ENCODE measurements around the gene STIMATE.
A peak's percentile ranks its signal among the peaks of the same experiment; 100 is the strongest.

Gene STIMATE

GRCh38 chr3:52859686-52860423 is 37.5 kb downstream of the STIMATE start:
- DNase-seq (no peak), ATAC-seq (no peak)
- H3K9me3 Mint-ChIP-seq = peaks cover 0 to 10% of the 10 kb centered on the region in 2 donors
- no peaks in the 10 kb centered on the region for H3K27me3 Mint-ChIP-seq
- peak overlapping the region in 1 of 2 donors; percentile 60 for H3K27ac Mint-ChIP-seq
- no peak overlapping the region for H3K4me3 Mint-ChIP-seq
- H3K4me1 Mint-ChIP-seq = no peaks in the 10 kb centered on the region

- no peak overlapping the region for H3K4me3 Mint-ChIP-seq
- DNase-seq = no peak
- no peak for ATAC-seq
- H3K4me1 Mint-ChIP-seq = no peaks in the 10 kb centered on the region
- no peak overlapping the region for H3K27ac Mint-ChIP-seq
- no peaks in the 10 kb centered on the region for H3K27me3 Mint-ChIP-seq
- H3K9me3 Mint-ChIP-seq = peaks cover 0 to 6% of the 10 kb centered on the region in 2 donors
These were observed 39.5 kb downstream of the STIMATE start for GRCh38 chr3:52857864-52858263.

- H3K4me3 Mint-ChIP-seq = no peak overlapping the region
- ATAC-seq = no peak
- H3K9me3 Mint-ChIP-seq = no peaks in the 10 kb centered on the region
- no peaks in the 10 kb centered on the region for H3K27me3 Mint-ChIP-seq
- DNase-seq = no peak
- no peaks in the 10 kb centered on the region for H3K4me1 Mint-ChIP-seq
- no peak overlapping the region for H3K27ac Mint-ChIP-seq
These were observed 40.2 kb downstream of the STIMATE start for GRCh38 chr3:52857133-52857532.

GRCh38 chr3:52856666-52857065 is 40.7 kb downstream of the STIMATE start:
- no peaks in the 10 kb centered on the region for H3K27me3 Mint-ChIP-seq
- ATAC-seq = no peak
- H3K9me3 Mint-ChIP-seq = no peaks in the 10 kb centered on the region
- no peaks in the 10 kb centered on the region for H3K4me1 Mint-ChIP-seq
- H3K27ac Mint-ChIP-seq = peak overlapping the region in 1 of 2 donors; percentile 74
- no peak for DNase-seq
- no peak overlapping the region for H3K4me3 Mint-ChIP-seq

- H3K27ac Mint-ChIP-seq = no peak overlapping the region
- H3K27me3 Mint-ChIP-seq = no peaks in the 10 kb centered on the region
- DNase-seq = no peak
- H3K9me3 Mint-ChIP-seq = no peaks in the 10 kb centered on the region
- H3K4me3 Mint-ChIP-seq = no peak overlapping the region
- no peak for ATAC-seq
- no peaks in the 10 kb centered on the region for H3K4me1 Mint-ChIP-seq
These were observed 43.3 kb downstream of the STIMATE start for GRCh38 chr3:52854013-52854412.

GRCh38 chr3:52852419-52852818 is 44.9 kb downstream of the STIMATE start:
- Mint-ChIP-seq H3K9me3 (no peaks in the 10 kb centered on the region), H3K27ac (peak overlapping the region; percentile 46 to 78), H3K4me3 (no peak overlapping the region), H3K4me1 (no peaks in the 10 kb centered on the region), H3K27me3 (no peaks in the 10 kb centered on the region)
- DNase-seq (no peak), ATAC-seq (no peak)

- Mint-ChIP-seq H3K4me3 (no peak overlapping the region), H3K4me1 (peaks cover 4% of the 10 kb centered on the region), H3K27ac (no peak overlapping the region), H3K9me3 (no peaks in the 10 kb centered on the region), H3K27me3 (no peaks in the 10 kb centered on the region)
- peak; percentile 87 for ATAC-seq
- peak; percentile 12 to 42 for DNase-seq
These were observed 46.0 kb downstream of the STIMATE start for GRCh38 chr3:52851348-52851747.

GRCh38 chr3:52849656-52850055 is 47.7 kb downstream of the STIMATE start:
- H3K27ac Mint-ChIP-seq = no peak overlapping the region
- no peak for DNase-seq
- H3K9me3 Mint-ChIP-seq = no peaks in the 10 kb centered on the region
- H3K27me3 Mint-ChIP-seq = no peaks in the 10 kb centered on the region
- no peak overlapping the region for H3K4me3 Mint-ChIP-seq
- peaks cover 5% of the 10 kb centered on the region for H3K4me1 Mint-ChIP-seq
- no peak for ATAC-seq

GRCh38 chr3:52848617-52849016 is 48.7 kb downstream of the STIMATE start:
- Mint-ChIP-seq H3K9me3 (no peaks in the 10 kb centered on the region), H3K4me1 (peaks cover 5% of the 10 kb centered on the region), H3K27me3 (no peaks in the 10 kb centered on the region), H3K27ac (no peak overlapping the region), H3K4me3 (no peak overlapping the region)
- ATAC-seq (no peak), DNase-seq (no peak)

- DNase-seq (no peak), ATAC-seq (no peak)
- Mint-ChIP-seq H3K4me1 (peaks cover 5% of the 10 kb centered on the region), H3K4me3 (no peak overlapping the region), H3K27me3 (no peaks in the 10 kb centered on the region), H3K9me3 (no peaks in the 10 kb centered on the region), H3K27ac (peak overlapping the region; percentile 27 to 65)
These were observed 49.6 kb downstream of the STIMATE start for GRCh38 chr3:52847726-52848125.

- Mint-ChIP-seq H3K27ac (peak overlapping the region in 1 of 2 donors; percentile 27), H3K27me3 (no peaks in the 10 kb centered on the region), H3K9me3 (no peaks in the 10 kb centered on the region), H3K4me3 (no peak overlapping the region), H3K4me1 (peaks cover 5% of the 10 kb centered on the region)
- ATAC-seq (no peak), DNase-seq (no peak)
These were observed 50.1 kb downstream of the STIMATE start for GRCh38 chr3:52847241-52847640.

GRCh38 chr3:52846432-52846965 is 50.8 kb downstream of the STIMATE start:
- Mint-ChIP-seq H3K9me3 (no peaks in the 10 kb centered on the region), H3K4me3 (no peak overlapping the region), H3K27me3 (no peaks in the 10 kb centered on the region), H3K4me1 (peaks cover 5% of the 10 kb centered on the region), H3K27ac (peak overlapping the region in 1 of 2 donors; percentile 16)
- DNase-seq = no peak
- no peak for ATAC-seq

- no peak for ATAC-seq
- peaks cover 5% of the 10 kb centered on the region for H3K4me1 Mint-ChIP-seq
- no peak overlapping the region for H3K4me3 Mint-ChIP-seq
- H3K9me3 Mint-ChIP-seq = no peaks in the 10 kb centered on the region
- no peaks in the 10 kb centered on the region for H3K27me3 Mint-ChIP-seq
- H3K27ac Mint-ChIP-seq = no peak overlapping the region
- DNase-seq = no peak
These were observed 51.5 kb downstream of the STIMATE start for GRCh38 chr3:52845691-52846431.

- no peak overlapping the region for H3K4me3 Mint-ChIP-seq
- H3K9me3 Mint-ChIP-seq = no peaks in the 10 kb centered on the region
- H3K4me1 Mint-ChIP-seq = peaks cover 5% of the 10 kb centered on the region
- DNase-seq (no peak), ATAC-seq (no peak)
- H3K27me3 Mint-ChIP-seq = no peaks in the 10 kb centered on the region
- H3K27ac Mint-ChIP-seq = no peak overlapping the region
These were observed 52.2 kb downstream of the STIMATE start for GRCh38 chr3:52845157-52845556.

GRCh38 chr3:52844290-52844975 is 52.9 kb downstream of the STIMATE start:
- DNase-seq (no peak), ATAC-seq (no peak)
- Mint-ChIP-seq H3K27me3 (no peaks in the 10 kb centered on the region), H3K4me3 (no peak overlapping the region), H3K9me3 (no peaks in the 10 kb centered on the region), H3K27ac (no peak overlapping the region), H3K4me1 (peaks cover 12% of the 10 kb centered on the region)

- Mint-ChIP-seq H3K4me1 (peaks cover 18% of the 10 kb centered on the region), H3K4me3 (no peak overlapping the region), H3K9me3 (no peaks in the 10 kb centered on the region), H3K27ac (no peak overlapping the region), H3K27me3 (no peaks in the 10 kb centered on the region)
- ATAC-seq = no peak
- no peak for DNase-seq
These were observed 53.5 kb downstream of the STIMATE start for GRCh38 chr3:52843881-52844280.
